Measurements from ENCODE around the gene TUBAL3.

Gene TUBAL3

GRCh38 chr10:5370493-5371352 lies 33.9 kb downstream of the TUBAL3 start:
- TF ChIP-seq ARNTL (CRISPR knock-in tag; IDR thresholded peaks at IDR 0.05; ENCODE audit: borderline replicate concordance, low read depth) (no peak), SNAI2 (CRISPR knock-in tag; IDR thresholded peaks at IDR 0.05) (no peak), TOX (CRISPR knock-in tag; IDR thresholded peaks at IDR 0.05; ENCODE audit: borderline replicate concordance) (no peak), ZC3H10 (CRISPR knock-in tag; IDR thresholded peaks at IDR 0.05) (no peak), ISL1 (CRISPR knock-in tag; IDR thresholded peaks at IDR 0.05) (no peak), RARB (CRISPR knock-in tag; IDR thresholded peaks at IDR 0.05) (no peak), ZNF565 (CRISPR knock-in tag; conservative IDR thresholded peaks at IDR 0.05; ENCODE audit: low read depth) (no peak), POU6F1 (CRISPR knock-in tag; IDR thresholded peaks at IDR 0.05; ENCODE audit: borderline replicate concordance, low read depth) (no peak), TCF4 (CRISPR knock-in tag; IDR thresholded peaks at IDR 0.05; ENCODE audit: borderline replicate concordance) (no peak), PATZ1 (CRISPR knock-in tag; IDR thresholded peaks at IDR 0.05; ENCODE audit: borderline replicate concordance) (no peak), OSR1 (CRISPR knock-in tag; IDR thresholded peaks at IDR 0.05) (no peak), GLIS3 (CRISPR knock-in tag; IDR thresholded peaks at IDR 0.05) (no peak), ZFP30 (CRISPR knock-in tag; IDR thresholded peaks at IDR 0.05) (no peak), CSRNP3 (CRISPR knock-in tag; IDR thresholded peaks at IDR 0.05) (no peak), PPARA (CRISPR knock-in tag; IDR thresholded peaks at IDR 0.05; ENCODE audit: borderline replicate concordance) (no peak), ESRRG (CRISPR knock-in tag; IDR thresholded peaks at IDR 0.05) (no peak), CSDC2 (CRISPR knock-in tag; IDR thresholded peaks at IDR 0.05) (no peak), BACH2 (CRISPR knock-in tag; IDR thresholded peaks at IDR 0.05; ENCODE audit: borderline replicate concordance) (no peak), CREB5 (CRISPR knock-in tag; IDR thresholded peaks at IDR 0.05; ENCODE audit: low read depth) (no peak), ZNF8 (CRISPR knock-in tag; IDR thresholded peaks at IDR 0.05) (no peak)
- ATAC-seq: no peak

GRCh38 chr10:5369362-5370158 lies 35.1 kb downstream of the TUBAL3 start:
- no peak for ATAC-seq
- TF ChIP-seq PATZ1 (CRISPR knock-in tag; IDR thresholded peaks at IDR 0.05; ENCODE audit: borderline replicate concordance) (no peak), ISL1 (CRISPR knock-in tag; IDR thresholded peaks at IDR 0.05) (no peak), ZNF70 (CRISPR knock-in tag; IDR thresholded peaks at IDR 0.05) (no peak), CSRNP3 (CRISPR knock-in tag; IDR thresholded peaks at IDR 0.05) (no peak), CREB5 (CRISPR knock-in tag; IDR thresholded peaks at IDR 0.05; ENCODE audit: low read depth) (no peak)

Measured in SK-N-SH treated with all-trans-retinoic acid at 6 μM for 48 hours (cell line).